NCI-H774 (cell line): ENCODE data around the gene DPYSL3.
"Not testable (repeated sequence)": the region's sequence is repeated elsewhere in the genome, so short reads cannot be mapped to it uniquely, and the experiment has no call there.

Experiments
- DNase-seq: peaks from one replicate; lab custom pipeline; 2025; lab: John Stamatoyannopoulos, UW

The DPYSL3 gene

DNA sequence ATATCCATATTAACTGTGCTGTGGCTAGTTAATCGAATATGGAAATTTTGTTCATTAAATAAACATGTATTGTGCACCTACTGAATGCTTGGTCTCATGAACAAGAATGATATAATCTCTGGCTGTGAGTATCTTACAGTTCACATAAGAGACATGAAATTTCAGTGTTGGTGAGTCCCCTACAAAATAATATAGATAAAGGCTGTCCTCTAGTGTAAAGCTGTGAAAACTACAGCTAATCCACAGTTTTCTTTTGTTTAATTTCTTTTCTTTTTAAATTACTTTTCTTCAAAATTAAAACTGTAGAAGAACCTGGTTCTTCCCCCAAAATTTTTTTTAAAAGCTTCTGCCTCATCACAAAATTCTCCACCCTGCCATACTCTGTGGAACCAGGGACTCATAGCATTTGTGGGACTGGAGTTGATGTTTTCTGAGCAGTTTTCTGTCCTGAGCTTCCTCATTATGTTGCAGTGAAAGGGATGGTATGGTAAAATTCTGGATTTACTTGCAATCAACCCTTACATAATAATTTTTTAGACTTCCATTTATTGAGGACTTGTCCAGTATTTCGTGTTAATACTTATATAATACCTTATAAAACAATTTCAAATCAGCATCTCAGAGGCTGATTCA lies 140.0 kb downstream of the DPYSL3 start:
- DNase-seq: peak; percentile 34

DNA sequence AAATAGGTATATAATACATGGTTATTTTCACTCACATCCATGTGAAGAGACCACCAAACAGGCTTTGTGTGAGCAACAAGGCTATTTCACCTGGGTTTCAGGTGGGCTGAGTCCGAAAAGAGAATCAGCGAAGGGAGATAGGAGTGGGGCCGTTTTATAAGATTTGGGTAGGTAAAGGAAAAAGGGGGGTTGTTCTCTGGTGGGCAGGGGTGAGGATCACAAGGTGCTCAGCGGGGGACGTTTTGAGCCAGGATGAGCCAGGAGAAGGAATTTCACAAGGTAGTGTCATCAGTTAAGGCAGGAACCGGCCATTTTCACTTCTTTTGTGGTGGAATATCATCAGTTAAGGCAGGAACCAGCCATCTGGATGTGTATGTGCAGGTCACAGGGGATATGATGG lies 142.5 kb downstream of the DPYSL3 start:
- DNase-seq: not testable (repeated sequence)

DNA sequence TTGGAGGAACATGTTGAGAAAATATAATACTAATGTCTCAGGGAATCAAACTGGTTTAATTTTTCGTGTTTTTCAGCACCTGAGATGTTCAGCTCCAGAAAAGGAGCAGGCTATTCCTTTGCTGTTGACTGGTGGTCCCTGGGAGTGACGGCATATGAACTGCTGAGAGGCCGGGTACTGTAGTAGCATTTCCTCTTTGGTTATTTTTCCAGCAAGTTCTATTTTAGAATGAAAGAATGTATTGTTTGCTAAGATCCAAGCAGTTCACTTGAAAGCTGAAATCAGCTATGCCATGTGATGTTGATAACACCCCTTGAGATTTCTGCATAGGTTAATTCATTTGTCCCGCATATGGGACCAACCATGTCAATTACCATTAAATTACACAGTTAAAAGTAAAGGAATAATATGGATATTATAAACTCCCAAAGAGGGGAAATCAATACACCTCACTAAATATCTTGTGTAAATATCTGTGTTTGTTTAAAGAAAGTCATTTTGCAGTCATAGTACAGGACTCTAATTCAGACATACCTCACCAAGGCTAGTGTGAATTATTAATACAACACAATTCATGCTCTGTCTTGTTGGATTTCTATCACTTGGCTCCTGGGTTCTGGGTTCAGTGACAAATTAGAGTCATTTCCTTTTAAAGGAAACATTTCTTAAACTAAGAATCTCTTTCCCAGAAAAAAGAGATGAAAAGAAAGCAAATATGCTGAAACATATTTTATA lies 148.3 kb downstream of the DPYSL3 start:
- no peak for DNase-seq

DNA sequence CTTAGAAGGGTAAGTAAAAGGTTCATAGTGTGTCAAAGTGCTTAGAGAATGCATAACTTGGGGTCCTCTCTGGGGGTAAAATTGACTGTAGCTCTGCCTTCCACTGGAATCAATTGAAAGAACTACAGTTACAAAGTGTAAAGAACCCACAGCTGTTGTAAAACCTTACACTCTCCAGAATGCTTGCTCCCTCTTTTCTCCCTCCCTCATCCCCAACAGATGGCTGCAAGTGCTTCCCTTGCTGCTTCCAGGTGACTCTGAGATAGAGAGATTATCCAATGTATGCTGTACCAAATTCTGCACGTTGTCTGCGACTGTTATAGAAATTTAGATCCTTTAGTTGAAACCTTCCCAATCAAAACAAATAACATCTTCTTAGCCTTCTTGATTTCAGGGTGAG lies 149.1 kb downstream of the DPYSL3 start:
- DNase-seq: no peak

DNA sequence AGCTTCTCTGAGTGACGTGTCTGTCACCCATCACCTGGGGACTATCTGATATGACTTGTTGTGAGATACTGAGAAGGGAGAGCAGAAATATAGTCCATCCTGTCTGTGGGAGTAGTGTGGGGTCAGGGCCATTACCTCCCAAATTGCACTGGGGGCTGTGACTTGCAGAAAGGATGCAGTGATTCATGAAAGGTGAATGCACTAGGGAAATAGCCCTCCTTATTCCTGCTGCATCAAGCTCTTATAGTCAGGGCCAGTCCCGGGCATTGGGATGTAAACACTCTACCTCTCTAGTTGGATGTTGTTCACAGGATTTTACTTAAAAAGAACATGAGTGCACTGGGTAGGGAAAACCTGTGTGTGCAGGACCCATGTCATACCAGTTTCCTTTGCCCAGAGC lies 150.3 kb downstream of the DPYSL3 start:
- no peak for DNase-seq

DNA sequence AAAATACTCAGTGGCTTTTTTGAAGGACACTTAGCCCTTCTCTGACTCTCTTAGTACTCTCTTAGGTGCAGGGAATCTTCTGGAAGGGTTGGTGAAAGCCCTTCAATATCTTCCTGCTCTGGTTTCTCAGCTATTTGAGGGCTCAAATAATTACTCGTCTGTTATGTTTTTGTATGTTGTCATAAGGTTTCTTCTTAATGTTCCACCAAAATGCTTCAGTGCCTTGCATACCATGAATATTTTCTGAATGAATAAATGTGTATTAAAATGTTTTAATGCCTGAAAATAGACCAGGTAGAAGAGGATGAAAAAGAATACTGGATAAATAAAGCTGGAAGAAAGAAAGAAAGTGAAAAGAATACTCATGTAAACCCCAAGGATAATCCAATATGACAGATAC lies 150.8 kb downstream of the DPYSL3 start:
- no peak for DNase-seq

DNA sequence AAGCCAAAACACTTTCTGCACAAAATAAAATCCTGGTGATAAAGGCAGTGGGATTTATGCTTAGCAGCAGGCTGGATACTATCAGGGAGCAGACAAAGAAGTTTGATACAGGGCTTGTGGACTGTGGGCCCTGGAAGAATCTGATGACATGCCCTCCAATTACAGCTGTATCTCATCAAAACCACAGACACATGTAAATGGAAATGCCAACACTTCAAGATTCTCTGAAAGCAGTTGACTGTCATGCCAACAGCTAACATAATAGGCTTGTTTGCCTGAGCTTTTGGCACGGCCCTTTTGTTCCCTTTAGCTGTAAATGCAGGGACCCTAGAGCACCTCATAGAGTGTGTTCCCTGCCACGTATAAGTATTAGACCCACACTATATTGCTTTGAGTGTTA lies 160.6 kb downstream of the DPYSL3 start:
- DNase-seq: no peak

DNA sequence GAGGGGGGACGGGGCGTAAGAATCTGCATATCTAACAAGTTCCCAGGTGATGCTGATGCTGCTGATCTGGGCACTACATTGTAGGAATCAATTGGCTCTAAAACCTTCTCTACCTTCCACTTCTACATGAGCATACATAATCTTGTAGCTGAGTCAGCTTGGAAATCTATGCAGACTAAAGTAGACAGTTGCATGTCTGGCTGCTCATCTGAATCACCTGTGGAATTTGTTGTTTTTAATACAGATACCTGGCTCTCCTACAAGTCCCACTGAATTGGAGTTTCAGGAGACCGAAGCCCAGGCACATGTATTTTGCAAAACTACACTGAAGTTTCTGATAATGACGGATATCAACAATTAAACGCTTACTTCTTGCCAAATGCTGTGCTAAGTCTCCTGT lies 161.4 kb downstream of the DPYSL3 start:
- DNase-seq: no peak

DNA sequence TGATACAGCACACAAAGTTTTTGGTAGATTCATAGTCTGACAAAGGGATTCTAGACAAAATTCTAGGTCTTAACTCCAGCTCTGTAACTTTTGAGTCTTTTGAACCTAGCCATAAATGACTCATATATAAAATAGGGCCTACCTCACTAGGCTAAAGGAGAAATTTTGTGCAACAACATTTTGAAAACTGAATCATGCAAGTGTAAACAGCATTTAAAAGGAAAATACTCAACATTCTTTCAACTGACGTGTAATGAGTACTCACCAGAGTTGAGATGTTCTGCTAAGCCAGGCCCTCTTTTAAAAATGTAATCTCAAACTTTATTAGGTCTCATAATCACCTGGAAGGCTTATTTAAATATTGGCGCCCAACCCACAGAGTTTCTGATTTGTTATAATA lies 161.8 kb downstream of the DPYSL3 start:
- DNase-seq: no peak

DNA sequence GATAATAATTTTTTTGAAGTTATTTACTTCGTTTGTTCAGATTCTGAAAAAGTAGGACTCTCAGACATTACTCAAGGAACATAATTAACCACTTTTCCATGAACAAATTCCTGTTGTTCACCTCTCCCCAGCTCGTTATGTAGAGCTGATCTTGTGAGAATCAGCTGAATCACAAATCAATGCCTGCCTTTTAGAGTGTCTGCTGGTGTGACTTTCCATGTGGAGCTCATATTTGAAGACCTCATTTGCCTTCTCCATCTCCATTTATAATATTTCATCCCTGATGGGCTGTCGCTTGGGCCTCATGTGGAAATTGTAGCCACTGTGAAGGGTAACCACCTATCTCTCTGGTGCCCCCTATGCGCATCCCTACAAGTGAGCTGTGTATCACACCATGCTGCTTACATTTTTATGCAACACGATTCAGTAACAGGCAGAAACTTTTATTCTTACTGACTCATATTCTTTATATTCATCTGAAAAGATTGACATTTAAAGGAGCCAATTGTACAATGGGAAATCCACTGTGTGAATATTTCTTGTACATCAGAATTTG lies 163.8 kb downstream of the DPYSL3 start:
- no peak for DNase-seq

DNA sequence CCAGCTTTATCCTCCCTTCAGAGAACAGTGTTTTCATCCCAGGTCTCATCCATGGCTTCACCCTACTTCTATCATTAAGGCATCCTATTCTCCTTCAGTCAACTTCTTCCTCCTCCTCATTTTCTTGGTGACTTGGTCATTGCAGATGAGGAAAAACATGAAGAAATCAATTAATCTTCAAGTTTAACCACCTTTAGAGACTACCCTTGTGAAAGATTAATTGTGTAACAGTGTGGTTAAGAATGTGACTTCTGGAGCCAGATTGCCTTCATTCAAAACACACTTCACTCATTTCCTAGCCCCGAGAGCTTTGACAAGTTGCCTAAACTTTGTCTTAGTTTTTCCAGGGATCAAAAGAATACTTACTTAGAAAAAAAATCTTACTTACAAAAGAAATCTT lies 165.0 kb downstream of the DPYSL3 start:
- no peak for DNase-seq

DNA sequence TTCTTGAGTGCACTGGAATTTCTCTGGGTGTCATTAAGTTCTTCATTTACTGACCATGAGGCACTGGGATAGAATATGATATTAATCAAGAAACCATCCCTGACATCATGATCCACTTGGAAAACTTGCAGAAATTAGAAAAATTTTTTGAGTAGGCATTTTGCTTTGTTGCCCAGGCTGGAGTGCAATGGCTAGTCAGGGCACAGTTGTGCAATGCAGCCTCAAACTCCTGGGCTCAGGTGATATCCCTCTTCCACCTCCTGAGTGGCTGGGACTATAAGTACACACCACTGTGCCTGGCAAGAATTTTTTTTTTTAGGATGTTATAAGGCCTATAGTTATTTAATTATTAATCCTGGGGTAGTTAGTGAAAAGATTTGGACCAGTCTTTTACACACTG lies 168.5 kb downstream of the DPYSL3 start:
- no peak for DNase-seq

DNA sequence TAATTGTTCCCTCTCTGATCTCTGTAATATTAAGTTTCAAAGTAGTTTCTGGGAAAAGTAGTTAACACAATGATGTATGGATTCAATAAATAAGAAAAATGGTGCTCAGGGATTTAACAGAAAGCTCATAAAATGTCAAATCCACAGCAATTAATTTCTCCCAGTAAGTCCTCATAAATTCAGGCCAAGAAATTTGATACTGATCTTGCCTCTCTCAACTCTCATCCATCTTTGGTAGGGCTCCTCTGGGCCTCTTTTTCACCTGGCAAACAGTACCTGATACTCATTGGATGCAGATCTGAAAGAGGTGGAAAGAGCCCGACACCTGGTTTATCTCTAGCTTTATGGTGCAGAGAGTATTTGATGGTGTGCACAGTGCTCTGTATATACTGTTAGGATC lies 168.9 kb downstream of the DPYSL3 start:
- no peak for DNase-seq
